Thyroid gland (tissue), 4 donors: Measurements from ENCODE around the gene MAPKAPK5. TPM values are rescaled to one million over a fixed set of nuclear protein-coding genes. Genes with fewer than 3 reads are reported as not detected.
"Not testable (repeated sequence)": the region's sequence is repeated elsewhere in the genome, so short reads cannot be mapped to it uniquely, and the experiment has no call there.

Experiments used
- DNase-seq, 2 donors: peaks; one replicate each; pipeline ENCODE4 v3.0.0-alpha.2; 2019
- H3K27ac ChIP-seq, 3 donors: fragments of 200-600 bp; sonication (generic); 1 replicate in 2 of 3; 2 replicates in 1 of 3; pipeline ENCODE4 v1.5.1; 2016 to 2019; ENCODE audit warnings: mild to moderate bottlenecking in 1 of 3, moderate library complexity in 1 of 3
- H3K27me3 ChIP-seq: fragments of 200-600 bp; sonication (generic); one replicate; pipeline ENCODE4 v1.5.1; 2019
- H3K36me3 ChIP-seq, 2 donors: fragments of 200-600 bp; sonication (generic); one replicate each; pipeline ENCODE4 v1.5.1; 2016 to 2019
- H3K4me1 ChIP-seq, 2 donors: fragments of 200-600 bp; sonication (generic); one replicate each; pipeline ENCODE4 v1.5.1; 2017 to 2019
- H3K4me3 ChIP-seq, 3 donors: fragments of 200-600 bp; sonication (generic); replicated peaks in 1 of 3; 1 replicate in 2 of 3; 2 replicates in 1 of 3; pipeline ENCODE4 v1.5.1; 2016; ENCODE audit warnings: mild to moderate bottlenecking in 1 of 3
- H3K9me3 ChIP-seq: fragments of 200-600 bp; sonication (generic); one replicate; pipeline ENCODE4 v1.5.1; 2017
- POLR2A ChIP-seq, 2 donors: fragments of 450-650 bp; IDR thresholded peaks; one replicate each; pipeline ENCODE4 v1.6.1; 2017; ENCODE audit warnings: antibody characterized with exemption in 2 of 2, mild to moderate bottlenecking in 2 of 2, moderate library complexity in 1 of 2
- WGBS, 2 donors: methylation state at CpG; one replicate each; pipeline ENCODE4 v1.1.5; 2017; 5-methylcytosine and 5-hydroxymethylcytosine counted together
- intact Hi-C: fragments of 100-400 bp; cut with DNase I; formaldehyde crosslinking; loops from one replicate; pipeline ENCODE4 v1.15.1; 2023
- total RNA-seq, 4 donors: library from RNA; depleted of rRNA; stranded (reverse); fragments of >200 nt; gene quantifications; one replicate each; pipeline ENCODE4 v1.2.3, GENCODE V29; 2016
- TF ChIP-seq, protein P1 (sequence below), 6 experiments: fragments of 200-600 bp in 3 of 6; fragments of 450-650 bp in 3 of 6; sonication (generic) in 3 of 6; IDR thresholded peaks; one replicate each; pipeline ENCODE4 v1.5.1; 2016 to 2019; ENCODE audit warnings: antibody characterized with exemption in 6 of 6, mild to moderate bottlenecking in 2 of 6, inconsistent platforms in 1 of 6, moderate library complexity in 1 of 6

Gene MAPKAPK5
- total RNA-seq, 4 donors from 2014 or later, result 54.3 to 81.6 (median 60.0) TPM

GRCh38 chr12:111835531-111836181 is 6.4 kb upstream of the MAPKAPK5 start:
- DNase-seq, intact Hi-C loops, H3K27ac ChIP-seq: not testable (repeated sequence)

DNA sequence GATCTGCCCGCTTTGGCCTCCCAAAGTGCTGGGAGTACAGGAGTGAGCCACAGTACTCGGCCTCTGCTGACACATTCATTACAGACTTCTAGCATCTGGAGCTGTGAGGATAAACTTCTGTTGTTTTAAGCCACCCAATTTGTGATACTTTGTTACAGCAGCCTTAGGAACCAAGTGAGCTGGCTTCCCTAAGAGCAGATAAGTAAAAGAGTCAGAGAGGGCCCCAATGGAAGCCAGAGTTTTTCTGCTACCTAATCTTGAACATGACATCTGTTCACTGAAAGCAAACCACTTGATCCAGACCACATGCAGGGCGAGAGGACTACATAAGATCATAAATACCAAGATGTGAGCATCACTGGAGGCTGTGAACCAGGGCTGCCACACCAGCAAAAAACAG is 3.7 kb upstream of the MAPKAPK5 start:
- Histone ChIP-seq H3K4me3 (no peak overlapping the region), H3K9me3 (no peaks in the 10 kb centered on the region), H3K27ac (no peak overlapping the region), H3K36me3 (no peaks in the 10 kb centered on the region), H3K4me1 (peaks cover 15% of the 10 kb centered on the region in 2 donors), H3K27me3 (no peaks in the 10 kb centered on the region)
- no peak for TF ChIP-seq POLR2A (IDR thresholded peaks at IDR 0.05)
- TF ChIP-seq, protein P1, sequence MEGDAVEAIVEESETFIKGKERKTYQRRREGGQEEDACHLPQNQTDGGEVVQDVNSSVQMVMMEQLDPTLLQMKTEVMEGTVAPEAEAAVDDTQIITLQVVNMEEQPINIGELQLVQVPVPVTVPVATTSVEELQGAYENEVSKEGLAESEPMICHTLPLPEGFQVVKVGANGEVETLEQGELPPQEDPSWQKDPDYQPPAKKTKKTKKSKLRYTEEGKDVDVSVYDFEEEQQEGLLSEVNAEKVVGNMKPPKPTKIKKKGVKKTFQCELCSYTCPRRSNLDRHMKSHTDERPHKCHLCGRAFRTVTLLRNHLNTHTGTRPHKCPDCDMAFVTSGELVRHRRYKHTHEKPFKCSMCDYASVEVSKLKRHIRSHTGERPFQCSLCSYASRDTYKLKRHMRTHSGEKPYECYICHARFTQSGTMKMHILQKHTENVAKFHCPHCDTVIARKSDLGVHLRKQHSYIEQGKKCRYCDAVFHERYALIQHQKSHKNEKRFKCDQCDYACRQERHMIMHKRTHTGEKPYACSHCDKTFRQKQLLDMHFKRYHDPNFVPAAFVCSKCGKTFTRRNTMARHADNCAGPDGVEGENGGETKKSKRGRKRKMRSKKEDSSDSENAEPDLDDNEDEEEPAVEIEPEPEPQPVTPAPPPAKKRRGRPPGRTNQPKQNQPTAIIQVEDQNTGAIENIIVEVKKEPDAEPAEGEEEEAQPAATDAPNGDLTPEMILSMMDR (IDR thresholded peaks at IDR 0.05), result no peak
- intact Hi-C loops, result no loop called here
- no peak for DNase-seq
- 96 to 100% methylated on average over 3 of the region's 3 CpGs for WGBS, 2 donors

More at GRCh38 chr12:111835531-111836181, 6.4 kb upstream of the MAPKAPK5 start:
- 96 to 97% methylated on average over 5 to 12 of the region's 28 CpGs for WGBS, 2 donors
- not testable (repeated sequence) for H3K4me3 ChIP-seq, H3K36me3 ChIP-seq, H3K9me3 ChIP-seq, H3K4me1 ChIP-seq, H3K27me3 ChIP-seq

GRCh38 chr12:111840807-111841206 is 1.2 kb upstream of the MAPKAPK5 start:
- TF ChIP-seq, protein P1 (IDR thresholded peaks at IDR 0.05), result no peak
- TF ChIP-seq POLR2A (IDR thresholded peaks at IDR 0.05), result no peak
- 30 to 49% methylated on average over 11 of the region's 11 CpGs for WGBS, 2 donors
- Histone ChIP-seq H3K4me1 (peaks cover 15 to 29% of the 10 kb centered on the region in 2 donors), H3K36me3 (no peaks in the 10 kb centered on the region), H3K9me3 (no peaks in the 10 kb centered on the region), H3K27ac (peak overlapping the region in 1 of 3 donors; percentile 21), H3K4me3 (peak overlapping the region; percentile 87 to 90 (median 88)), H3K27me3 (no peaks in the 10 kb centered on the region)
- no peak for DNase-seq
- intact Hi-C loops, result loop anchor here (10.0 kb wide), 1 partner anchor 174 kb away; the partner anchor contains the start of genes ERP29 and TMEM116

DNA sequence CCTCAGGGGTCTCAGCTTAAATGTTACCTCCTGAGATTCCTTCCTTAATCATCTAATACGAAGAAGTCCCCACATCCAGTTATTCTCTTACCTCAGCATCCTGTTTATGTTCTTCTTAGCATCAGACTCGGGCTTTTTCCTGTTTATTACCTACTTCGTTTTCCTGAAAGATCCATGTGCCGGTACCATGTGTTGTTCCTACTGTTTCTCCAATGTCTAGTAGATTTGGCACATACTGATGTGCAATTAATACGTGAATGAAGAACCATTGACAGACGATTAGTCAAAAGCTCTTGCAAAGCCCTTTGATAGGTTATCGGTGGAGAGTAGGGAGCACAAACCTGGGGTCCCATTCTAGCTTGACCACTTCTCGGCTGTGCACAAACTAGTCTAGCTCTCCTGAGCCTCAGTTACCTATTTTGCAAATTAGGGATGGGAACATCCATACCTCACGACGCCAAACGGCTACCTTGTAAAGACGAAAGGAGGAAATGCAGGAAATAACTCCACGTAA is 735 bp upstream of the MAPKAPK5 start:
- Histone ChIP-seq H3K27ac (peak overlapping the region; percentile 82 to 91 (median 86)), H3K36me3 (no peaks in the 10 kb centered on the region), H3K4me3 (peak overlapping the region; percentile 87 to 90 (median 88)), H3K4me1 (peaks cover 15 to 29% of the 10 kb centered on the region in 2 donors), H3K27me3 (no peaks in the 10 kb centered on the region), H3K9me3 (no peaks in the 10 kb centered on the region)
- peak in 1 of 2 donors; percentile 1 for DNase-seq
- TF ChIP-seq POLR2A (IDR thresholded peaks at IDR 0.05), result no peak
- TF ChIP-seq, protein P1 (IDR thresholded peaks at IDR 0.05), result no peak
- 1% methylated on average over 13 of the region's 13 CpGs for WGBS, 2 donors
- intact Hi-C loops, result loop anchor here (10.0 kb wide), 1 partner anchor 174 kb away; the partner anchor contains the start of genes ERP29 and TMEM116

DNA sequence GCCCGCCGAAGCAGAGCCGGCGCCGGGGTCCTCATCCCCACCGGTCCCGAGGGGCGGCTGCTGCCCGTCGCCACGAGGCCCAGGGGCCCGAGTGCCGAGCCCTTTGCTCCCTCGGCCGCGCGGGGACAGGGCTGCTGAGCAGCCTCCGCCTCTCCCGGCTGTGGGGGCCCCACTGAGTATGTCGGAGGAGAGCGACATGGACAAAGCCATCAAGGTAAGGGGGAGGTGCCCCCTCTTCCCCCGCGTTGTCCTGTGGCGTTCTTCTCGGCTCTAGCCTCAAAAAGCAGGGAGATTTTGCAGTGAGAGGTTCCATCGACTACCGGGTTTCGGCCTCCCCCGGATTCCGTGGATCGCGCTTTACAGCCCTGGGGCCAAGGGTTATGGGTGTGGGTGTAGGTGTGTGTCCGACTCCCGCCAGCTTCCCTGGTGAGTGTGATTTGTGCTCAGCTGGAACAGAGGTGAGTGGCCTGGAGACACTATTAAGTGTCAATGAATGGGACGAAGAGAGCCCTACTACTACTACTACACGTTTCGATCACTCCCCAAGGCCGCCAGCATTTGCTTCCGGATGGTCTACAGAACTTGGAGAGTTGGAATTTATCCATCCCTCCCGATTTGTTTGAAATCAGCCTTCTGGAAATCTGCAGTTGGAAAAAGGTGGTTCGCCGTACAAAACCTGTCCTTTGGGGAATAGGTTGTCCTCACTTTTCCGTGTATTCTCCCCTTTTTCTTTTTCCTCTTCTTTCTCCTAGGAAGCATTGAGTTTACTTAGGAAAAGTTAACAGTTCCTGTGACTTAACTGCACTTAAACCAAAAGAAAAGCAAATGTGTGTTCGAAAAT is 748 bp downstream of the MAPKAPK5 start:
- H3K9me3 ChIP-seq, result no peaks in the 10 kb centered on the region
- TF ChIP-seq, protein P1 (IDR thresholded peaks at IDR 0.05), result no peak
- TF ChIP-seq POLR2A (IDR thresholded peaks at IDR 0.05), result no peak
- H3K36me3 ChIP-seq, result no peaks in the 10 kb centered on the region
- intact Hi-C loops, result loop anchor here (10.0 kb wide), 1 partner anchor 172 kb away; the partner anchor contains the start of genes ERP29 and TMEM116
- peak in 1 of 2 donors; percentile 1 for DNase-seq
- H3K4me3 ChIP-seq, result peak overlapping the region; percentile 87 to 90 (median 88)
- 5 to 6% methylated on average over 19 to 27 of the region's 44 CpGs for WGBS, 2 donors
- H3K4me1 ChIP-seq, result peaks cover 15 to 29% of the 10 kb centered on the region in 2 donors
- peak overlapping the region; percentile 82 to 91 (median 86) for H3K27ac ChIP-seq
- no peaks in the 10 kb centered on the region for H3K27me3 ChIP-seq
